Fibroblast of lung (primary cell): Measurements from ENCODE around the gene YPEL4. TPM values are rescaled to one million over a fixed set of nuclear protein-coding genes. Genes with fewer than 3 reads are reported as not detected.

ENCODE experiments used
- DNase-seq, 2 donors: peaks; one replicate each; pipeline versions ENCODE4 v3.0.0 to v3.0.0-alpha.2; 2010; ENCODE audit warnings: low read depth in 2 of 2
- H2AFZ ChIP-seq: 2 replicates; pipeline ENCODE4 v1.5.1; 2012; ENCODE audit warnings: low read length, control low read depth, inconsistent platforms
- H3K27ac ChIP-seq: 2 replicates; pipeline ENCODE4 v1.5.1; 2011; ENCODE audit warnings: low read length, control low read depth; ENCODE audit not compliant: insufficient read depth
- H3K27me3 ChIP-seq: 2 replicates; pipeline ENCODE4 v1.5.1; 2011; ENCODE audit warnings: mild to moderate bottlenecking, low read length; ENCODE audit not compliant: control insufficient read depth, insufficient read depth
- H3K36me3 ChIP-seq: 2 replicates; pipeline ENCODE4 v1.5.1; 2011; ENCODE audit warnings: low read length; ENCODE audit not compliant: control insufficient read depth, insufficient read depth
- H3K4me1 ChIP-seq: 2 replicates; pipeline ENCODE4 v1.5.1; 2011; ENCODE audit warnings: low read length; ENCODE audit not compliant: control insufficient read depth, insufficient read depth; ENCODE audit errors: extremely low read depth
- H3K4me2 ChIP-seq: 2 replicates; pipeline ENCODE4 v1.5.1; 2011; ENCODE audit warnings: low read length, control low read depth; ENCODE audit not compliant: insufficient read depth; ENCODE audit errors: extremely low read depth
- H3K4me3 ChIP-seq, 4 experiments: fragments of 200-600 bp in 1 of 4; sonication (generic) in 1 of 4; replicated peaks in 1 of 4; 2 replicates each; pipeline ENCODE4 v1.5.1; 2011 to 2016; ENCODE audit warnings: low read length in 4 of 4, low read depth in 3 of 4, mild to moderate bottlenecking in 3 of 4, control low read depth in 2 of 4, inconsistent platforms in 1 of 4, mixed read lengths in 1 of 4; ENCODE audit not compliant: insufficient read depth in 1 of 4; ENCODE audit errors: control extremely low read depth in 1 of 4
- H3K79me2 ChIP-seq: 2 replicates; pipeline ENCODE4 v1.5.1; 2012; ENCODE audit warnings: mild to moderate bottlenecking, low read length, inconsistent platforms; ENCODE audit not compliant: control insufficient read depth, insufficient read depth
- H3K9ac ChIP-seq: 2 replicates; pipeline ENCODE4 v1.5.1; 2011; ENCODE audit warnings: mild to moderate bottlenecking, low read length, control low read depth; ENCODE audit not compliant: insufficient read depth
- H3K9me3 ChIP-seq: 2 replicates; pipeline ENCODE4 v1.5.1; 2012; ENCODE audit warnings: low read depth, low read length; ENCODE audit not compliant: control insufficient read depth, insufficient read depth
- H4K20me1 ChIP-seq: 2 replicates; pipeline ENCODE4 v1.5.1; 2011; ENCODE audit warnings: low read length; ENCODE audit not compliant: control insufficient read depth, insufficient read depth; ENCODE audit errors: extremely low read depth
- EZH2 ChIP-seq: IDR thresholded peaks from 2 replicates; pipeline ENCODE4 v1.5.1; 2012; ENCODE audit warnings: low read length, control low read depth, mild to moderate bottlenecking; ENCODE audit errors: missing control alignments
- polyA plus RNA-seq, 2 donors: library from polyadenylated mRNA; depleted of rRNA in 1 of 2; stranded (reverse) in 1 of 2; unstranded in 1 of 2; fragments of >200 nt; gene quantifications; 2 replicates each; pipeline ENCODE4 v1.2.1, GENCODE V29; 2011 to 2012; ENCODE audit warnings: missing spikeins in 1 of 2
- total RNA-seq: library from RNA; depleted of rRNA; stranded (reverse); fragments of >200 nt; gene quantifications from 2 replicates; pipeline ENCODE4 v1.2.1, GENCODE V29; 2014
- TF ChIP-seq, protein P1 (sequence below), 2 donors: IDR thresholded peaks in 1 of 2; conservative IDR thresholded peaks in 1 of 2; 1 replicate in 1 of 2; 2 replicates in 1 of 2; pipeline ENCODE4 v1.5.1; 2011 to 2012; ENCODE audit warnings: low read length in 2 of 2, control low read depth in 1 of 2, inconsistent platforms in 1 of 2, low read depth in 1 of 2, mild to moderate bottlenecking in 1 of 2

Gene YPEL4
- total and polyA plus RNA-seq, 2 donors (not counting 1 experiment from before 2014, with no cell fraction given): 0.59 to 2.3 TPM

DNA sequence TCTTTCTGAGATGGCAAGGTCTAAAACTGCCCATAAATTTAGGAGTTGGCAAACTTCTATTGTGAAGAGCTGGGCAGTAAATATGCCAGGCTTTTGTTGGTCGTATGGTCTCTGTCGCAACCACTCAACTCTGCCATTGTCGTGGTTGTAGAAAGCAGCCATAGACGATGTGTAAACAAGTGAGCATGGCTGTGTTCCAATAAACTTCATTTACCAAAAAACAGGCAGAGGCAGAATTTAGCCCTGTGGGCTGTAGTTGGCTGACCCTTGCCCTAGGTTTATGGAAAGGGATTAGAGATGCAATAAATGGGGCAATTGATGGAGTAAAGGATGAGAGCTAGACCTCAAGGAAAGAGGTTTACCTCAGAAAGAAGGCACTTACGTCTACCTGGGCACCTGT is 17.6 kb downstream of the YPEL4 start:
- peaks cover 14% of the 10 kb centered on the region for H3K27me3 ChIP-seq
- H3K4me1 ChIP-seq: no peaks in the 10 kb centered on the region
- no peak for TF ChIP-seq EZH2
- TF ChIP-seq, protein P1, sequence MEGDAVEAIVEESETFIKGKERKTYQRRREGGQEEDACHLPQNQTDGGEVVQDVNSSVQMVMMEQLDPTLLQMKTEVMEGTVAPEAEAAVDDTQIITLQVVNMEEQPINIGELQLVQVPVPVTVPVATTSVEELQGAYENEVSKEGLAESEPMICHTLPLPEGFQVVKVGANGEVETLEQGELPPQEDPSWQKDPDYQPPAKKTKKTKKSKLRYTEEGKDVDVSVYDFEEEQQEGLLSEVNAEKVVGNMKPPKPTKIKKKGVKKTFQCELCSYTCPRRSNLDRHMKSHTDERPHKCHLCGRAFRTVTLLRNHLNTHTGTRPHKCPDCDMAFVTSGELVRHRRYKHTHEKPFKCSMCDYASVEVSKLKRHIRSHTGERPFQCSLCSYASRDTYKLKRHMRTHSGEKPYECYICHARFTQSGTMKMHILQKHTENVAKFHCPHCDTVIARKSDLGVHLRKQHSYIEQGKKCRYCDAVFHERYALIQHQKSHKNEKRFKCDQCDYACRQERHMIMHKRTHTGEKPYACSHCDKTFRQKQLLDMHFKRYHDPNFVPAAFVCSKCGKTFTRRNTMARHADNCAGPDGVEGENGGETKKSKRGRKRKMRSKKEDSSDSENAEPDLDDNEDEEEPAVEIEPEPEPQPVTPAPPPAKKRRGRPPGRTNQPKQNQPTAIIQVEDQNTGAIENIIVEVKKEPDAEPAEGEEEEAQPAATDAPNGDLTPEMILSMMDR (conservative IDR thresholded peaks at IDR 0.05 in 1 of 2, IDR thresholded peaks at IDR 0.05 in 1 of 2; ENCODE audit: low read depth in 1 of 2, low read length in 2 of 2): no peak
- no peak overlapping the region for H3K4me3 ChIP-seq
- H4K20me1 ChIP-seq: no peaks in the 10 kb centered on the region
- no peaks in the 10 kb centered on the region for H3K9me3 ChIP-seq
- no peaks in the 10 kb centered on the region for H3K36me3 ChIP-seq
- H3K9ac ChIP-seq: no peak overlapping the region
- DNase-seq: no peak
- no peak overlapping the region for H2AFZ ChIP-seq
- H3K4me2 ChIP-seq: no peak overlapping the region
- H3K79me2 ChIP-seq: no peaks in the 10 kb centered on the region
- H3K27ac ChIP-seq: no peak overlapping the region

DNA sequence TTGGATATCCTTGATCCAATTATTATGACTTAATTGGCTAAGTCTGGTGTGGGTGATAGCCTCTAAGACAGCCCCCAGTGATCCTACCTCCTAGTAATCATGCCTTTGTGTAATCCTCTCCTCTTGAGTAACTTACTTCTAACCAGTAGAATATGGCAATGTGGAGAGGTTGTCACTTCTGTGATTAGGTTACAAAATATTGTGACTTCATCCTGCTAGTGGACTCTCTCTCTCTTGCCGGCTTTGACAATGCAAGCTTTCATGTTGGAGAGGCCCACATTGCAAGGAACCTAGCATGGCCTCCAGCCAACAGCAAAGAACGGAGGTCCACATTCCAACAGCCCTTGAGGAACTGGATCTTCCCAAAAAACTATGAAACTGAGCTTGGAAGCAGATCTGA is 19.5 kb downstream of the YPEL4 start:
- no peaks in the 10 kb centered on the region for H4K20me1 ChIP-seq

DNA sequence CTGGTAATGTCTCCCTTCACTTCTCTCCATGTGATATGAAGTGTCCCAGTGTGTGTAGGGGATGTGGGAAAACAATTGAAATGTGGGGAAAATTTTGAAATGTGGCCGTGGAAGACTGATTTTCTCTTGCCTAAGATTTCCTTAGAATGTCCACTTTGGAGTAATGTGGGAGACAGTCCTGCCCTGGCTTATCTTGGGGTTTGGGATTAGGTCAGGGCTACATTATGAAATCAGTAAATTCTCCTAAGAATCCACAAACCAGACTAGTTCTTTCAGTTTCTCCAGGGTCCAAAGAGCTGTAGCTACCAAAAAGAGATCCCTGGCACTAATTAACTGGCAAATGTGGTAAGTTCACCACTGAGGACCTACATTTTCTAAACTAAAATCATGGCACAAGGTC is 22.8 kb downstream of the YPEL4 start:
- H2AFZ ChIP-seq: no peak overlapping the region
- H3K79me2 ChIP-seq: no peaks in the 10 kb centered on the region
- peaks cover 8% of the 10 kb centered on the region for H3K27me3 ChIP-seq
- H3K27ac ChIP-seq: no peak overlapping the region
- no peaks in the 10 kb centered on the region for H4K20me1 ChIP-seq
- DNase-seq: no peak
- no peak overlapping the region for H3K4me2 ChIP-seq
- H3K4me1 ChIP-seq: no peaks in the 10 kb centered on the region
- no peak overlapping the region for H3K4me3 ChIP-seq
- TF ChIP-seq, protein P1 (conservative IDR thresholded peaks at IDR 0.05 in 1 of 2, IDR thresholded peaks at IDR 0.05 in 1 of 2; ENCODE audit: low read depth in 1 of 2, low read length in 2 of 2): no peak
- no peak for TF ChIP-seq EZH2
- H3K9me3 ChIP-seq: no peaks in the 10 kb centered on the region
- H3K9ac ChIP-seq: no peak overlapping the region
- H3K36me3 ChIP-seq: no peaks in the 10 kb centered on the region

More for the DNA sequence above, 19.5 kb downstream of the YPEL4 start:
- Histone ChIP-seq H3K4me1 (no peaks in the 10 kb centered on the region), H3K79me2 (no peaks in the 10 kb centered on the region), H3K9me3 (no peaks in the 10 kb centered on the region), H3K4me3 (no peak overlapping the region), H3K9ac (no peak overlapping the region), H3K4me2 (no peak overlapping the region), H3K36me3 (no peaks in the 10 kb centered on the region), H3K27ac (no peak overlapping the region), H2AFZ (no peak overlapping the region), H3K27me3 (peaks cover 14% of the 10 kb centered on the region)
- no peak for DNase-seq
- TF ChIP-seq EZH2: no peak
- TF ChIP-seq, protein P1 (conservative IDR thresholded peaks at IDR 0.05 in 1 of 2, IDR thresholded peaks at IDR 0.05 in 1 of 2; ENCODE audit: low read depth in 1 of 2, low read length in 2 of 2): no peak
